Mucosa of descending colon (tissue), 3 donors: ENCODE measurements around the gene FOXP1. TPM values are rescaled to one million over a fixed set of nuclear protein-coding genes. Genes with fewer than 3 reads are reported as not detected.

Experiments used
- ATAC-seq: fragments of 200-7000 bp; cut with Tn5 transposase; one replicate; pipeline ENCODE4 v1.9.1; 2020; ENCODE audit warnings: mild to moderate bottlenecking, moderate library complexity
- DNase-seq, 3 donors: peaks; one replicate each; pipeline ENCODE4 v3.0.0-alpha.2; 2020
- H3K36me3 ChIP-seq: fragments of 200-600 bp; one replicate; pipeline ENCODE4 v1.8.0; 2021; ENCODE audit warnings: low read depth, mild to moderate bottlenecking
- H3K4me1 ChIP-seq: fragments of 200-600 bp; one replicate; pipeline ENCODE4 v1.8.0; 2021; ENCODE audit warnings: low read depth, mild to moderate bottlenecking
- H3K4me3 ChIP-seq: fragments of 200-600 bp; one replicate; pipeline ENCODE4 v1.8.0; 2021; ENCODE audit warnings: mild to moderate bottlenecking
- H3K9me3 ChIP-seq: fragments of 200-600 bp; one replicate; pipeline ENCODE4 v1.8.0; 2021; ENCODE audit warnings: mild to moderate bottlenecking
- CTCF ChIP-seq: fragments of 200-600 bp; IDR thresholded peaks from one replicate; pipeline ENCODE4 v1.8.0; 2022; ENCODE audit warnings: antibody characterized with exemption, mild to moderate bottlenecking
- intact Hi-C, 2 donors: fragments of 100-400 bp; cut with DNase I in 1 of 2; cut with micrococcal nuclease in 1 of 2; formaldehyde crosslinking; loops; one replicate each; pipeline versions ENCODE4 v1.11.0 to v1.11.1; 2022; cut with DNase I, micrococcal nuclease
- total RNA-seq, 3 donors: library from RNA; stranded (reverse); fragmentation: NEBNext Ultra II Directional in 2 of 3; extraction: Animal tissue kit (Norgen Biotek cat#: 25700) in 2 of 3; gene quantifications; one replicate each; pipeline versions ENCODE4 v1.2.1 to v1.2.4, GENCODE V29; 2021 to 2023
- donor health status: DM: no; HTN: no; CAD: no; lungs with moderate emphysema.
- donor health status: DM: no; HTN: no; CAD: no.
- donor health status: DM: no; HTN: yes; CAD: no.

Gene FOXP1
- total RNA-seq, 3 donors from 2014 or later = 133 to 217 (median 214) TPM

GRCh38 chr3:71087143-71088018 is 496.1 kb downstream of the FOXP1 start:
- H3K9me3 ChIP-seq = no peaks in the 10 kb centered on the region
- TF ChIP-seq CTCF = no peak
- peaks cover 8% of the 10 kb centered on the region for H3K4me1 ChIP-seq
- H3K4me3 ChIP-seq = no peak overlapping the region
- H3K36me3 ChIP-seq = no peaks in the 10 kb centered on the region
- DNase-seq (no peak), ATAC-seq (peak; percentile 55)
- intact Hi-C loops = no loop called here

GRCh38 chr3:71086777-71087142 is 496.8 kb downstream of the FOXP1 start:
- Histone ChIP-seq H3K4me1 (peaks cover 8% of the 10 kb centered on the region), H3K36me3 (no peaks in the 10 kb centered on the region), H3K4me3 (no peak overlapping the region), H3K9me3 (no peaks in the 10 kb centered on the region)
- TF ChIP-seq CTCF = no peak
- intact Hi-C loops = no loop called here
- ATAC-seq (no peak), DNase-seq (no peak)

- Histone ChIP-seq H3K36me3 (no peaks in the 10 kb centered on the region), H3K4me1 (peaks cover 9% of the 10 kb centered on the region), H3K4me3 (no peak overlapping the region), H3K9me3 (no peaks in the 10 kb centered on the region)
- TF ChIP-seq CTCF = no peak
- no peak for ATAC-seq
- DNase-seq = no peak
- intact Hi-C loops = no loop called here
Observed at GRCh38 chr3:71083726-71084131, 499.8 kb downstream of the FOXP1 start.

- intact Hi-C loops = no loop called here
- H3K36me3 ChIP-seq = no peaks in the 10 kb centered on the region
- ATAC-seq = no peak
- DNase-seq = no peak
- no peak overlapping the region for H3K4me3 ChIP-seq
- H3K4me1 ChIP-seq = peaks cover 16% of the 10 kb centered on the region
- no peak for TF ChIP-seq CTCF
- H3K9me3 ChIP-seq = no peaks in the 10 kb centered on the region
Observed at GRCh38 chr3:71082833-71083232, 500.7 kb downstream of the FOXP1 start.

GRCh38 chr3:71080517-71081083 is 502.9 kb downstream of the FOXP1 start:
- Histone ChIP-seq H3K36me3 (no peaks in the 10 kb centered on the region), H3K4me3 (no peak overlapping the region), H3K4me1 (peaks cover 27% of the 10 kb centered on the region), H3K9me3 (no peaks in the 10 kb centered on the region)
- DNase-seq (no peak), ATAC-seq (no peak)
- no peak for TF ChIP-seq CTCF
- intact Hi-C loops = no loop called here
